ENCODE measurements around the gene SNAPIN. TPM values are rescaled to one million over a fixed set of nuclear protein-coding genes. Genes with fewer than 3 reads are reported as not detected.
A peak's percentile ranks its signal among the peaks of the same experiment; 100 is the strongest.

The SNAPIN gene
- total RNA-seq, 1 experiment from 2014 or later: 23.4 TPM

DNA sequence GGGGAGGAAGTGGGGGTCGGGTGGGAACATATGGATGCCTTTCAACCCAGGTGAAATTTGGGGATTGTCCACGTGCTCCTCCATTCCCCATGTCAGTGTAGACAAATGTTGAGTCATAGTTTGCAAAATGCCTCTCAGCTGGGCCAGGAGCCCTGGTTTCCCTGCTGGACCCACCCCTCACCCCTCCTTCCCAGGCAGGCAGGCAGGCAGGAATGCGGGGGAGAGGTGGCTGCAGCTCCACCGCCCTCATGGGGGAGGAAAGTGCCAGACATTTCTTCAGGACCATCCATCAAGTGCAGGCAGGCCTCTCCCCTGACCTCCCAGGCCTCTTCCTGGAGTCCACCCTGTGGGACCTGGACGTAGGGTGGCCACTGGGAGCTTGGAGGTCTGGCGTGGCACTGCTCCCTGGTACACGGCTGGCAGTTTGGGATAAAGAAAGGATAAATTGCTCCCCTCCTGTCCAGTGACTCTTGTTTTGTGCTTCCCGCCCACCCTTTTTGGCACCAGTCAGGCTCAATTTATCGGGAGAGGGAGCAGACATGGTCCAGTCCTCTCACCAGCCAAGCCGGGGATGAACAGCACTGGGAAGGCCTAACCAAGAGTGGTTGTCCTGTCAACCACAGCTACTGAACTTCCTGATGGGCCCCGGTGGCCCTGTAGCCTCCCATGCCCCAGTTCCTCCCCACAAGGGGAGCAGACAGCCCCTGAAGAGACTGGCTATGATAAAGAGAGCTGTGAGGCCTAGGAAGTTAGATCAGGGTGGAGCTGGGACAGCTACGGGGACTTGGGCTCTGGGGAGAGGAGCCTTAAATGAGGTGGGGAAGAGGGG, 38.9 kb downstream of the SNAPIN start (continued):
- TF ChIP-seq, protein P1, sequence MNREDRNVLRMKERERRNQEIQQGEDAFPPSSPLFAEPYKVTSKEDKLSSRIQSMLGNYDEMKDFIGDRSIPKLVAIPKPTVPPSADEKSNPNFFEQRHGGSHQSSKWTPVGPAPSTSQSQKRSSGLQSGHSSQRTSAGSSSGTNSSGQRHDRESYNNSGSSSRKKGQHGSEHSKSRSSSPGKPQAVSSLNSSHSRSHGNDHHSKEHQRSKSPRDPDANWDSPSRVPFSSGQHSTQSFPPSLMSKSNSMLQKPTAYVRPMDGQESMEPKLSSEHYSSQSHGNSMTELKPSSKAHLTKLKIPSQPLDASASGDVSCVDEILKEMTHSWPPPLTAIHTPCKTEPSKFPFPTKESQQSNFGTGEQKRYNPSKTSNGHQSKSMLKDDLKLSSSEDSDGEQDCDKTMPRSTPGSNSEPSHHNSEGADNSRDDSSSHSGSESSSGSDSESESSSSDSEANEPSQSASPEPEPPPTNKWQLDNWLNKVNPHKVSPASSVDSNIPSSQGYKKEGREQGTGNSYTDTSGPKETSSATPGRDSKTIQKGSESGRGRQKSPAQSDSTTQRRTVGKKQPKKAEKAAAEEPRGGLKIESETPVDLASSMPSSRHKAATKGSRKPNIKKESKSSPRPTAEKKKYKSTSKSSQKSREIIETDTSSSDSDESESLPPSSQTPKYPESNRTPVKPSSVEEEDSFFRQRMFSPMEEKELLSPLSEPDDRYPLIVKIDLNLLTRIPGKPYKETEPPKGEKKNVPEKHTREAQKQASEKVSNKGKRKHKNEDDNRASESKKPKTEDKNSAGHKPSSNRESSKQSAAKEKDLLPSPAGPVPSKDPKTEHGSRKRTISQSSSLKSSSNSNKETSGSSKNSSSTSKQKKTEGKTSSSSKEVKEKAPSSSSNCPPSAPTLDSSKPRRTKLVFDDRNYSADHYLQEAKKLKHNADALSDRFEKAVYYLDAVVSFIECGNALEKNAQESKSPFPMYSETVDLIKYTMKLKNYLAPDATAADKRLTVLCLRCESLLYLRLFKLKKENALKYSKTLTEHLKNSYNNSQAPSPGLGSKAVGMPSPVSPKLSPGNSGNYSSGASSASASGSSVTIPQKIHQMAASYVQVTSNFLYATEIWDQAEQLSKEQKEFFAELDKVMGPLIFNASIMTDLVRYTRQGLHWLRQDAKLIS (CRISPR knock-in tag; IDR thresholded peaks at IDR 0.05; ENCODE audit: borderline replicate concordance): no peak

DNA sequence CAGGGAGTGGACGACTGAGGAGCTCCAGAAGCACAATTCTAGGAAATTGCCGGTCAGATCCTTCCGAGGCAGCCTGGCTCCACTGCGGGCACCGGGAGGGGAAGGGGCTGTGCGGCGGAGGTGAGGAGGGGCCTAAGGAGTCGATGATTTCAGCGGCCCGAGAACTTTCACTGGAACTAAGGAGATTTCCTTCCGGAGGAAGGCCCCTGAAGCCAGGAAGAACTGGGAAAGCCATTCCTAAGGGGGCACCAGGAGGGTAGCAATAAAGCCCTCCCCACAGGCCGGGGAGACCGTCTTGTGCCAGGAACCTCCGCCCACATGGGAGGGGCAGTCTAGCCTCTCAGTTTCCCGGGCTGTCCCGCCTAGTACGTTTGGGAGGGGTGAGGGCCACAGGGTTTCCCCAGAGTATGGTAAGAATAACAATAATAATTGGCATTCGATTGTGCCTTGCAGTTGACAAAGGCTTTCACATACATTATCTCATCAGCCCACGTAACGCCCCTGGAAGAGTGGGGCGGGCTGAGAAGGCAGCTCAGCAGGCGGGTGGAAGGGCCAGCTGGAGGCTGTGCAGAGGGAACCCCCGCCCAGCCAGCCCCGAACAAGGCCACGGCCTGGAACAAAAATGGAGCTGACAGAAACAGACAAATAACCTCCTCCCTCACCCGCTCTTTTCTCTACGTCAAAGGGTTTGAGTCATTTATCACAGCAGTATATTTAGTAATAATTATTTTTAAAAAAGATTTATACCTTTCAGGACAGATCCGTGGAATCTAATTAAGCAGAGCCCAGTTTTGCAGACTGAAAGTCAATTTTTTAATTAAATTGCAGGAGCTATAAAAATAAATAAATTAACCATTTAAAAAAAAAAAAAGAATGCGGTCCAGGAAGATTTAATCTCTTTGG, 39.8 kb downstream of the SNAPIN start:
- POLR2A ChIA-PET: interaction anchor here (0.8 to 1.6 kb wide), 3 partner anchors 18 to 30 kb away, joined by 3 to 8 read pairs (median 6); partner anchors contain the start of gene NPR1
- TF ChIP-seq, protein P2, sequence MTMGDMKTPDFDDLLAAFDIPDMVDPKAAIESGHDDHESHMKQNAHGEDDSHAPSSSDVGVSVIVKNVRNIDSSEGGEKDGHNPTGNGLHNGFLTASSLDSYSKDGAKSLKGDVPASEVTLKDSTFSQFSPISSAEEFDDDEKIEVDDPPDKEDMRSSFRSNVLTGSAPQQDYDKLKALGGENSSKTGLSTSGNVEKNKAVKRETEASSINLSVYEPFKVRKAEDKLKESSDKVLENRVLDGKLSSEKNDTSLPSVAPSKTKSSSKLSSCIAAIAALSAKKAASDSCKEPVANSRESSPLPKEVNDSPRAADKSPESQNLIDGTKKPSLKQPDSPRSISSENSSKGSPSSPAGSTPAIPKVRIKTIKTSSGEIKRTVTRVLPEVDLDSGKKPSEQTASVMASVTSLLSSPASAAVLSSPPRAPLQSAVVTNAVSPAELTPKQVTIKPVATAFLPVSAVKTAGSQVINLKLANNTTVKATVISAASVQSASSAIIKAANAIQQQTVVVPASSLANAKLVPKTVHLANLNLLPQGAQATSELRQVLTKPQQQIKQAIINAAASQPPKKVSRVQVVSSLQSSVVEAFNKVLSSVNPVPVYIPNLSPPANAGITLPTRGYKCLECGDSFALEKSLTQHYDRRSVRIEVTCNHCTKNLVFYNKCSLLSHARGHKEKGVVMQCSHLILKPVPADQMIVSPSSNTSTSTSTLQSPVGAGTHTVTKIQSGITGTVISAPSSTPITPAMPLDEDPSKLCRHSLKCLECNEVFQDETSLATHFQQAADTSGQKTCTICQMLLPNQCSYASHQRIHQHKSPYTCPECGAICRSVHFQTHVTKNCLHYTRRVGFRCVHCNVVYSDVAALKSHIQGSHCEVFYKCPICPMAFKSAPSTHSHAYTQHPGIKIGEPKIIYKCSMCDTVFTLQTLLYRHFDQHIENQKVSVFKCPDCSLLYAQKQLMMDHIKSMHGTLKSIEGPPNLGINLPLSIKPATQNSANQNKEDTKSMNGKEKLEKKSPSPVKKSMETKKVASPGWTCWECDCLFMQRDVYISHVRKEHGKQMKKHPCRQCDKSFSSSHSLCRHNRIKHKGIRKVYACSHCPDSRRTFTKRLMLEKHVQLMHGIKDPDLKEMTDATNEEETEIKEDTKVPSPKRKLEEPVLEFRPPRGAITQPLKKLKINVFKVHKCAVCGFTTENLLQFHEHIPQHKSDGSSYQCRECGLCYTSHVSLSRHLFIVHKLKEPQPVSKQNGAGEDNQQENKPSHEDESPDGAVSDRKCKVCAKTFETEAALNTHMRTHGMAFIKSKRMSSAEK (CRISPR knock-in tag; IDR thresholded peaks at IDR 0.05; ENCODE audit: borderline replicate concordance): no peak
- TF ChIP-seq, protein P3, sequence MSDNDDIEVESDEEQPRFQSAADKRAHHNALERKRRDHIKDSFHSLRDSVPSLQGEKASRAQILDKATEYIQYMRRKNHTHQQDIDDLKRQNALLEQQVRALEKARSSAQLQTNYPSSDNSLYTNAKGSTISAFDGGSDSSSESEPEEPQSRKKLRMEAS (CRISPR knock-in tag; IDR thresholded peaks at IDR 0.05): peak; percentile 42; the same call in 1 of the 2 replicates
- no peak for TF ChIP-seq CREB1 (CRISPR knock-in tag; IDR thresholded peaks at IDR 0.05)
- peak; percentile 35; the same call in 1 of the 2 replicates for TF ChIP-seq ETV6 (CRISPR knock-in tag; IDR thresholded peaks at IDR 0.05)
- 0 out of 2 replicates have a peak, but pooled peaks have one; percentile 26 for TF ChIP-seq FOXK1 (CRISPR knock-in tag; IDR thresholded peaks at IDR 0.05)
- ATAC-seq (peak; percentile 63), DNase-seq (ENCODE audit: low spot score) (peak; percentile 57)
- Mint-ChIP-seq H3K9me3 (no peaks in the 10 kb centered on the region), H3K4me3 (peak overlapping the region; percentile 46), H3K4me1 (peaks cover 25% of the 10 kb centered on the region), H3K27me3 (ENCODE audit: low read depth) (no peaks in the 10 kb centered on the region), H3K27ac (peak overlapping the region; percentile 80), H3K36me3 (no peaks in the 10 kb centered on the region)
- CTCF ChIA-PET: interaction anchor here (0.7 to 2.4 kb wide), 10 partner anchors 18 to 269 kb away, joined by 3 to 22 read pairs (median 4); partner anchors contain the start of genes CREB3L4, NPR1 and S100A13

DNA sequence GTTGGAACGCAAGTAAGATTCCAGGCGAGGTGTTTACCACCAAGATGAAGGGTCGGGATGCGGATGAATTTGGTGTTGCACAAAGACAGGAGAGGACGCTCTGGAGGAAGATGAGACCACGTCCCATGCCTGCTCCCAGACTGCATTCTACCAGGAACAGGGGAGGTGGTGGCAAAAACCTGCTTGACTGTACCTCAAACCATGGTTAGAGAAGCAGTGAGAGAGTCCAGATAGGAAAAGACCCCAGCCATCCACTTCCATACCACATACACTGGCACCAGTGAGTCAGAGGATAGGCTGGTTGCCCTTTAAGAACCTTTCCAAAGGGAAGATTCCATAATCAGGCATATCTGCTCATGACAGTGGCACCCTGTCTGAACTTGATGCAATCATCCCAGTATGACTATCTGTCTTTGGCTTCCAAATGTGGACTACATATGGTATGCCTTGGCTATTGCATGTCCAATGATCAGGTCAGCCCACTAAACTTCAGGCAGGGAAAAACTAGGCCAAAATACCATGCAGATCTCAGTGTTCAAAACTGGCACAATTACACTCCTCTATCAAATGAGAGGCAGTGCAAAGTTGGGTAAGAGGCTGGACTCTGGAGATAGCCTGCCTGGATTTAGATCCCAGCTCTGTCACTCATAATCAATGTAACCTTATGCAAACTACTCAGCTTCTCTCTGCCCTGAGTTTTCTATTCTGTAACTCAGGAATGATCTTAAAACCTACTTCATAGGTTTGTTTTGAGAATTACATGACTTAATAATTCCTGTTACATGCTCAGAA, 40.6 kb downstream of the SNAPIN start:
- Mint-ChIP-seq H3K4me3 (no peak overlapping the region), H3K9me3 (no peaks in the 10 kb centered on the region), H3K27me3 (ENCODE audit: low read depth) (no peaks in the 10 kb centered on the region), H3K27ac (peak overlapping the region; percentile 26; the same call in 1 of the 2 replicates), H3K4me1 (peaks cover 25% of the 10 kb centered on the region), H3K36me3 (no peaks in the 10 kb centered on the region)
- ChIA-PET POLR2A (no interaction called here), CTCF (interaction anchor here (0.7 to 2.4 kb wide), 7 partner anchors 21 to 189 kb away, joined by 3 to 22 read pairs (median 5); partner anchors contain the start of genes NPR1 and S100A13)
- DNase-seq (ENCODE audit: low spot score) (no peak), ATAC-seq (no peak)
- TF ChIP-seq, protein P4, sequence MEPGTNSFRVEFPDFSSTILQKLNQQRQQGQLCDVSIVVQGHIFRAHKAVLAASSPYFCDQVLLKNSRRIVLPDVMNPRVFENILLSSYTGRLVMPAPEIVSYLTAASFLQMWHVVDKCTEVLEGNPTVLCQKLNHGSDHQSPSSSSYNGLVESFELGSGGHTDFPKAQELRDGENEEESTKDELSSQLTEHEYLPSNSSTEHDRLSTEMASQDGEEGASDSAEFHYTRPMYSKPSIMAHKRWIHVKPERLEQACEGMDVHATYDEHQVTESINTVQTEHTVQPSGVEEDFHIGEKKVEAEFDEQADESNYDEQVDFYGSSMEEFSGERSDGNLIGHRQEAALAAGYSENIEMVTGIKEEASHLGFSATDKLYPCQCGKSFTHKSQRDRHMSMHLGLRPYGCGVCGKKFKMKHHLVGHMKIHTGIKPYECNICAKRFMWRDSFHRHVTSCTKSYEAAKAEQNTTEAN (CRISPR knock-in tag; IDR thresholded peaks at IDR 0.05): no peak
- TF ChIP-seq, protein P5, sequence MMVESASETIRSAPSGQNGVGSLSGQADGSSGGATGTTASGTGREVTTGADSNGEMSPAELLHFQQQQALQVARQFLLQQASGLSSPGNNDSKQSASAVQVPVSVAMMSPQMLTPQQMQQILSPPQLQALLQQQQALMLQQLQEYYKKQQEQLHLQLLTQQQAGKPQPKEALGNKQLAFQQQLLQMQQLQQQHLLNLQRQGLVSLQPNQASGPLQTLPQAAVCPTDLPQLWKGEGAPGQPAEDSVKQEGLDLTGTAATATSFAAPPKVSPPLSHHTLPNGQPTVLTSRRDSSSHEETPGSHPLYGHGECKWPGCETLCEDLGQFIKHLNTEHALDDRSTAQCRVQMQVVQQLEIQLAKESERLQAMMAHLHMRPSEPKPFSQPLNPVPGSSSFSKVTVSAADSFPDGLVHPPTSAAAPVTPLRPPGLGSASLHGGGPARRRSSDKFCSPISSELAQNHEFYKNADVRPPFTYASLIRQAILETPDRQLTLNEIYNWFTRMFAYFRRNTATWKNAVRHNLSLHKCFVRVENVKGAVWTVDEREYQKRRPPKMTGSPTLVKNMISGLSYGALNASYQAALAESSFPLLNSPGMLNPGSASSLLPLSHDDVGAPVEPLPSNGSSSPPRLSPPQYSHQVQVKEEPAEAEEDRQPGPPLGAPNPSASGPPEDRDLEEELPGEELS (CRISPR knock-in tag; IDR thresholded peaks at IDR 0.05): no peak
- no peak for TF ChIP-seq HMGA2 (CRISPR knock-in tag; IDR thresholded peaks at IDR 0.05)
- no peak for TF ChIP-seq TP53 (CRISPR knock-in tag; IDR thresholded peaks at IDR 0.05)
- TF ChIP-seq, protein P6, sequence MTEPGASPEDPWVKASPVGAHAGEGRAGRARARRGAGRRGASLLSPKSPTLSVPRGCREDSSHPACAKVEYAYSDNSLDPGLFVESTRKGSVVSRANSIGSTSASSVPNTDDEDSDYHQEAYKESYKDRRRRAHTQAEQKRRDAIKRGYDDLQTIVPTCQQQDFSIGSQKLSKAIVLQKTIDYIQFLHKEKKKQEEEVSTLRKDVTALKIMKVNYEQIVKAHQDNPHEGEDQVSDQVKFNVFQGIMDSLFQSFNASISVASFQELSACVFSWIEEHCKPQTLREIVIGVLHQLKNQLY (CRISPR knock-in tag; IDR thresholded peaks at IDR 0.05): no peak
- TF ChIP-seq IRF2 (CRISPR knock-in tag; IDR thresholded peaks at IDR 0.05; ENCODE audit: borderline replicate concordance, low read depth): no peak

Measured in WTC11 (cell line).